ENCODE data around the gene ITPKC.
"Not testable (repeated sequence)": the region's sequence is repeated elsewhere in the genome, so short reads cannot be mapped to it uniquely, and the experiment has no call there.

Gene ITPKC

DNA sequence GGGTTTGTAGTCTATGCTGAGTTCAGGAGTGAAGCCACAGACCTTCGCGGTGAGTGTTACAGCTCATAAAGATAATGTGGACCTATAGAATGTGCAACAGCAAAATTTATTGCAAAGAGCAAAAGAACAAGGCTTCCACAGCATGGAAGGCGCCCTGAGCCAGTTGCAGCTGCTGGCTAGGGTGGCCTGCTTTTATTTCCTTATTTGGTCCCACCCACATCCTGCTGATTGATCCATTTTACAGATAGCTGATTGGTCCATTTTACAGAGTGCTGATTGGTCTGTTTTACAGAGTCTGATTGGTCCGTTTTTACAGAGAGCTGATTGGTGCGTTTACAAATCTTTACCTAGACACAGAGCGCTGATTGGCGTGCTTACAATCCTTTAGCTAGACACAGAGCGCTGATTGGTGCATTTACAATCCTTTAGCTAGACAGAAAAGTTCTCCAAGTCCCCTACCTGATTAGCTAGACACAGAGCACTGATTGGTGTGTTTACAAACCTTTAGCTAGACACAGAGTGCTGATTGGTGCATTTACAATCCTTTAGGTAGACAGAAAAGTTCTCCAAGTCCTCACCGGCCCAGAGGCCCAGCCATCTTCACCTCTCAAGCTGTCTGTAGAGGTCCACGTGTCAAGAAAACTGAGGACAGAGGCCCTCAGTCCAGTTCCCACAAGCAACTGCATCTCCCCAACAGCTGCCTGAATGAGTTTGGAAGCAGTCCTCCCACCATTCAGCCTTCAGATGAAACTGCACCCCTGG, 54.4 kb downstream of the ITPKC start:
- DNase-seq: peak; percentile 55

- no peak for DNase-seq
Measured at GRCh38 chr19:40774916-40775631, 58.2 kb downstream of the ITPKC start, which contains the start of gene MIA. TSS of gene MIA (plus strand) at chr19:40775521. CDS start at chr19:40775543, 22 bp downstream.

DNA sequence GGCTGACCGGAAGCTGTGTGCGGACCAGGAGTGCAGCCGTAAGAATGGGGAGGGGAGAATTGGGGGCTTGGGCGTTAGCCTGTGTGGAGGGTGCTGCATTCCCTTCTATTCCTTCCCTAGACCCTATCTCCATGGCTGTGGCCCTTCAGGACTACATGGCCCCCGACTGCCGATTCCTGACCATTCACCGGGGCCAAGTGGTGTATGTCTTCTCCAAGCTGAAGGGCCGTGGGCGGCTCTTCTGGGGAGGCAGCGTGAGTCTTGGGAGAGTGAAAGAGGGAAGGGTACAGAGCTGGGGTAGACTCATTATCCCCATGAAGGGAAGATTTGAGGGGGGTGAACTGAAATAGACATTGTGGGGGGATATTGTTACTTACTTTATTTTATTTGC, 58.7 kb downstream of the ITPKC start:
- no peak for DNase-seq

DNA sequence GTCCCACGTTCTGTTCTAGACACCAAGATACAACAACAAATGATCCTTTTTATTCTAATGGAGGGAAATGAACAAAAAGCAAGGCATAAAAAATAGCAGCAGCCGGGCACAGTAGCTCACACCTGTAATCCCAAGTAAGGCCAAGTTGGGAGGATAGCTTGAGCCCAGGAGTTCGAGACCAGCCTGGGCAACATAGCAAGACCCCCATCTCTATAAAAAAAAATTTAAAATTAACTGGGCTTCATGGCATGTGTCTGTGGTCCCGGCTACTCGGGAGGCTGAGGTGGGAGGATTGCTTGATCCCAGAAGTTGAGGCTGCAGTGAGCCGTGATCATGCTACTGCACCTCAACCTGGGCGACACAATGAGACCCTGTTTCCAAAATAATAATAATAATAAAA, 59.5 kb downstream of the ITPKC start:
- DNase-seq: no peak

DNA sequence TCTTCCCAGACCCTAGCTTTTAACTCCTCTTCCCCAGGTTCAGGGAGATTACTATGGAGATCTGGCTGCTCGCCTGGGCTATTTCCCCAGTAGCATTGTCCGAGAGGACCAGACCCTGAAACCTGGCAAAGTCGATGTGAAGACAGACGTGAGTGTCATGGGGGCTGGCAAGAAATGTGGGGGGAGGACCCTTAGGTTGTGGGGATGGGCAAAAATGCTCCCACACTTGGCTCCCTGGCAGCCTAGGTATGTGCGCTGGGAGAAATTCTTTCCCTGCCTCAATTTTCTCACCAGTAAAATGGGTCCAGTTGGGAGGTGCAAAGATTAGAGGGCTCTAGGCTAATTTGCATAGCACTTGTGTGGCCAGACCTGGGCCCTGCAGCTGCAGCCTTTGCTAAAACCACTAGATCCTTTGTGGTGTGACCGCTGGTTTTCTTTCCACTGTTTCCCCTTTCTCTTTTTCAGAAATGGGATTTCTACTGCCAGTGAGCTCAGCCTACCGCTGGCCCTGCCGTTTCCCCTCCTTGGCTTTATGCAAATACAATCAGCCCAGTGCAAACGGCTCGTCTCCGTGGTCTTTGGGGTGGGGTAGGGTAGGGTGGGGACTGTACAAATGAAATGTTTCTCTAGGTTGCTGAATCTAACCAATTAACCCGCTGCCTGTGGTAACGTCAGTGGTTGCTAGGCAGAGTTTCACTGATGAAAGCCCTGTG, 60.2 kb downstream of the ITPKC start:
- peak; percentile 97 for DNase-seq

- no peak for DNase-seq
Measured at GRCh38 chr19:40777645-40777936, 60.7 kb downstream of the ITPKC start.

DNA sequence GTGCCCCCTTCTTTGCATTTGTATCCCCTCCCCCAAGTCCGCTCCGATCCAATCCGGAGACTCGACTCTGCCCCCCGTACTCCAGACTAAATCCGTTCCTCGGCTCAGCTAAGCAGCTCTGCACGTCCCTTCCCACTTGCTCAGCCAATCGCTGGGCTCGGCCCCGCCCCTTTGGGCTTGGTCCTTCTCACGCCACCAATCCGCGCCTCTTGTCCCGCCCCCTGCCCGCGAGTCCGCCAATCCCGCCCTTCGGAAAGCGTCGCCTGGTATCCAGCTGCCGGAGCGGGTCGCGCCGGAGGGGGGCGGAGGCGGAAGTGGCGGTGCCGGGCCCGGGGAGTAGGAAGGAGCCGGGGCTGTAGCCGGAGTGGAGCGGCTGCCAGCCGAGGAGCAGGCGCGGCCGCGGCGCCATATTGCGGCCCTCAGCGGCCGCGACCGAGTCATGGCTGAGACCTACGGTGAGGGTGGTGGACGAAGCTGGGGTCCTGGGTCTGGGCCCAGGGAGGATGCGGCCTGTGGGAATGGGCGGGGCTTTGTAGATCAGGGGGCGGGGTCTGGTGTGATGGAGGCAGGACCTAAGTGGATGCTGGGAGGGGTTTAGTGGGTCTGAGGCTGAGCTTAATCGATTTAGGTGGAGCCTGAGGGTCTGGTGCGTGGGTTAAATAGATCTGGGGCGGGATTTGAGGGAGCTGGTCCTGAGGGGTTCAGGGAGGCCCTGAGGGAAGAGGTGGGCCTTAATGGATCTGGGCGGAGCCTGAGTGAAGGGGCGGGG, 61.2 kb downstream of the ITPKC start, which contains the start of gene RAB4B:
TSS of gene RAB4B (plus strand) at position 311 of the 769 bp plus-strand sequence. CDS start at position 440, 129 bp downstream.
- DNase-seq: peak; percentile 99

DNA sequence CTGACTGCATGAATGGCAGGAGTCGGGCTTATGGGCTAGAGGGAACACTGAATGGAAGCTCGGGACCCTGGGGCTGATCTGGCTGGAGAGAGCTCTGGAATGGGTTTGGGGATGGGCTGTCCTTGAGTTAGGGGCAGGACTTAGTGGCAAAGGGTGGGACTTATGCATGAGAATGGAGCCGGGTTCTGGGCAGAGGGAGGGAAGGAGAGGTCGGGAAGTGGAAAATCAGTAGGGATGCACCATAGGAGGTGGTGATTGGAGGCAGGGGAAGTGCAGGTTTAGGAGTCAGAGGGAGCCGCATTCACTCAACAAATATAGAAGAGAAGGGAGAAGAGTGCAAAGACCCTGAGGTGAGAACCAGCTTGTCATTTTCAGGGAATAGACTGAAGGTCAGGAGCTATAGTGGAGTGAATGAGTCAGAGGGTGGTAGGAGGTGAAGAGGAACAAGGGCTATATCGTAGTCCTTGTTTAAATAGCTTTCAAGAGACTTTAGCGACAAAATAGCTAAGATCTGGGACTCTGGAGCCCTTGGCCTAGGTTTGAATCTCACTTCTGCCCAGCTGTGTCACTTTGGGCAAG, 61.9 kb downstream of the ITPKC start:
- DNase-seq: no peak

GRCh38 chr19:40780582-40780981, 63.7 kb downstream of the ITPKC start:
- no peak for DNase-seq

DNA sequence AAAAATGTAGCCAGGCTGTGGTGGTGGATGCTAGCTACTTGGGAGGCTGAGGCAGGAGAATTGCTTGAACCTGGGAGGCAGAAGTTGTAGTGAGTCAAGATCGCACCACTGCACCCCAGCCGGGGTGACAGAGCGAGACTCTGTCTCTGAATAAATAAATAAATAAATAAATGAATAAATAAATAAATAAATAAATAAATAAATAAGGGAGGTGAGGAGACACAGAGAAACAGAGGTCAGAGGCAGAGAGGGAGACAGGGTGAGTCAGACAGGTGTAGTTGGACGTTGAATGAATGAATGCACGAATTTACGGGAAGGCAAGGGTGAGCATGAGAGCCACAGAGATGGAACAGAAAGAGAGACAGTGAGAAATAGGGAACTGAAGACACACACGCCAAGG, 64.2 kb downstream of the ITPKC start:
- DNase-seq: no peak

DNA sequence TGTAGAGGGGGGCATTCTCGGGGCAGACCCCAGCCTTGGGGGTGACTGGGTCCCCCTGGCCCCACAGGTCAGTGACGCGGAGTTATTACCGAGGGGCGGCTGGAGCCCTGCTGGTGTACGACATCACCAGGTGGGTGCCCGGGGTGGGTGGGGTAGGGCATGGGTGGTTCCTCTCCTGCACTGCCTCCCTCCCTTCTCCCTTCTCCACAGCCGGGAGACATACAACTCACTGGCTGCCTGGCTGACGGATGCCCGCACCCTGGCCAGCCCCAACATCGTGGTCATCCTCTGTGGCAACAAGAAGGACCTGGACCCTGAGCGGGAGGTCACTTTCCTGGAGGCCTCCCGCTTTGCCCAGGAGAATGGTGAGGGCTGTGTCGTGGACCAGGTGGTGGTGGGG, 66.8 kb downstream of the ITPKC start:
- no peak for DNase-seq

GRCh38 chr19:40784146-40784545, 67.2 kb downstream of the ITPKC start:
- not testable (repeated sequence) for DNase-seq

GRCh38 chr19:40785526-40785925, 68.6 kb downstream of the ITPKC start:
- no peak for DNase-seq

GRCh38 chr19:40786060-40787037, 69.4 kb downstream of the ITPKC start:
- no peak for DNase-seq
